Transverse colon (tissue), 4 donors: ENCODE measurements around the gene EEF1AKMT2.
A peak's percentile ranks its signal among the peaks of the same experiment; 100 is the strongest.

Experiments
- CTCF ChIP-seq, 5 experiments: fragments of 200-600 bp in 3 of 5; fragments of 450-650 bp in 2 of 5; sonication (generic) in 3 of 5; IDR thresholded peaks; 1 replicate in 2 of 5; 2 replicates in 3 of 5; pipeline ENCODE4 v1.5.1; 2016 to 2017; ENCODE audit warnings: antibody characterized with exemption in 5 of 5, inconsistent platforms in 3 of 5, mild to moderate bottlenecking in 2 of 5, moderate library complexity in 1 of 5
- EP300 ChIP-seq: sonication (generic); formaldehyde crosslinking; IDR thresholded peaks from one replicate; pipeline ENCODE4 v1.6.1; 2017; ENCODE audit warnings: antibody characterized with exemption, low read depth
- POLR2A ChIP-seq: fragments of 450-650 bp; IDR thresholded peaks from one replicate; pipeline ENCODE4 v1.6.1; 2016; ENCODE audit warnings: antibody characterized with exemption, mild to moderate bottlenecking, moderate library complexity
- POLR2AphosphoS5 ChIP-seq, 3 donors: sonication (generic); formaldehyde crosslinking; IDR thresholded peaks; one replicate each; pipeline ENCODE4 v1.6.1; 2016; ENCODE audit warnings: antibody characterized with exemption in 3 of 3

DNA sequence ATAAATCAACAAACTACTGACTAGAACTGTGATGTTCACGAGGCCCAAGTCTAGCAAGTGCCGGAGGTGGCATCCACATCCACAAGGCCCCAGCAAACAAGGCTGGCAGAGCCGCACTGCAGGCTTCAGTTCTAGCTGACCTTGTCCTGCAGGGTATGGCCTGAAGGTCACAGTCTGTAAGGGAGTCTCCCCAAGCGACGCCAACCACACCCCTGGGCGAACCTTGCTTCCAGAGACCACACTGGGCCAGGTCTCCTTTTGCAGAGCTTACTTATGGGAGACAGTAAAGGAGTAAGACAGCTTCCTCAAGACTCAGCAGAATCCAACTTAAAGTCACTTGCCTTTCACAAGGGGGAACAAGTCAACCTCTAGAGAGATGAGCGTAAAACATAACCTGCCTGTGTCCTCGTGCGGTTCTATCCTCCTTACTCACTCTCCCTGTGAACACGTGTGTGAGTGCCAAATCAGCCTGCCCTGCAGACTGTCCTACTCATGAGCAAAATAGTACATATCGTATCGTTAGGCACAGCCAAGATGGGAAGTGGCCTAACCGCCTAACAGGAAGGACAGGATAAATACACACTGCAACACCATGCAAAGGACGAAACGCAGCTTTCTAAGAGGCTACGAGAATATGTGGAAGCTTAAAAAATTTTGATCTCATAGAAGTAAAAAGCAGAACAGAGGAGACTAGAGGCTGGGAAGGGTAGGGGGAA lies 70.2 kb downstream of the EEF1AKMT2 start:
- TF ChIP-seq CTCF (IDR thresholded peaks at IDR 0.05), result no peak
- TF ChIP-seq EP300, result no peak
- peak in 2 of 3 donors; percentile 48 to 58 for TF ChIP-seq POLR2AphosphoS5 (IDR thresholded peaks at IDR 0.05)
- TF ChIP-seq POLR2A, result peak; percentile 31
